DLD1 (cell line): ENCODE measurements around the gene PDZD2.
"Not testable (repeated sequence)": the region's sequence is repeated elsewhere in the genome, so short reads cannot be mapped to it uniquely, and the experiment has no call there.

ENCODE experiments used
- in situ Hi-C: cut with HindIII; loops from 2 replicates; pipeline ENCODE4 v1.10.0; 2017; ENCODE audit warnings: low sequenced_read_pairs

Gene PDZD2

GRCh38 chr5:31995006-31995405 lies 356.1 kb downstream of the PDZD2 start:
- in situ Hi-C loops, result no loop called here

GRCh38 chr5:31995714-31996113 lies 356.8 kb downstream of the PDZD2 start:
- in situ Hi-C loops, result no loop called here

- in situ Hi-C loops, result no loop called here
Measured at GRCh38 chr5:31996909-31997308, 358.0 kb downstream of the PDZD2 start.

- in situ Hi-C loops, result no loop called here
Measured at GRCh38 chr5:31999470-31999869, 360.5 kb downstream of the PDZD2 start.

- in situ Hi-C loops, result no loop called here
Measured at GRCh38 chr5:32000731-32001130, 361.8 kb downstream of the PDZD2 start.

- in situ Hi-C loops, result no loop called here
Measured at GRCh38 chr5:32001284-32001683, 362.4 kb downstream of the PDZD2 start.

GRCh38 chr5:32001707-32002106 lies 362.8 kb downstream of the PDZD2 start:
- in situ Hi-C loops, result no loop called here

- in situ Hi-C loops, result no loop called here
Measured at GRCh38 chr5:32002755-32003154, 363.8 kb downstream of the PDZD2 start.

GRCh38 chr5:32003981-32004380 lies 365.1 kb downstream of the PDZD2 start:
- in situ Hi-C loops, result no loop called here

GRCh38 chr5:32004404-32004803 lies 365.5 kb downstream of the PDZD2 start:
- in situ Hi-C loops, result no loop called here

GRCh38 chr5:32008746-32009145 lies 369.8 kb downstream of the PDZD2 start:
- in situ Hi-C loops, result no loop called here

GRCh38 chr5:32013658-32014057 lies 374.7 kb downstream of the PDZD2 start:
- in situ Hi-C loops, result no loop called here

- in situ Hi-C loops, result no loop called here
Measured at GRCh38 chr5:32014096-32014745, 375.3 kb downstream of the PDZD2 start.

GRCh38 chr5:32015262-32015661 lies 376.3 kb downstream of the PDZD2 start:
- in situ Hi-C loops, result not testable (repeated sequence)

GRCh38 chr5:32017692-32018367 lies 378.9 kb downstream of the PDZD2 start:
- in situ Hi-C loops, result no loop called here

GRCh38 chr5:32018476-32019436 lies 379.8 kb downstream of the PDZD2 start:
- in situ Hi-C loops, result no loop called here

GRCh38 chr5:32020271-32020670 lies 381.3 kb downstream of the PDZD2 start:
- in situ Hi-C loops, result no loop called here

GRCh38 chr5:32020946-32021345 lies 382.0 kb downstream of the PDZD2 start:
- in situ Hi-C loops, result no loop called here

GRCh38 chr5:32021771-32022170 lies 382.8 kb downstream of the PDZD2 start:
- in situ Hi-C loops, result no loop called here

- in situ Hi-C loops, result no loop called here
Measured at GRCh38 chr5:32022638-32023037, 383.7 kb downstream of the PDZD2 start.

GRCh38 chr5:32023816-32024215 lies 384.9 kb downstream of the PDZD2 start:
- in situ Hi-C loops, result no loop called here

GRCh38 chr5:32024751-32025150 lies 385.8 kb downstream of the PDZD2 start:
- in situ Hi-C loops, result no loop called here
